ENCODE measurements around the gene ATP2C2. TPM values are rescaled to one million over a fixed set of nuclear protein-coding genes. Genes with fewer than 3 reads are reported as not detected.

The ATP2C2 gene
- total RNA-seq, 1 donor from 2014 or later = 17.9 TPM

- H3K27me3 ChIP-seq (ENCODE audit: control insufficient read depth, insufficient read depth, low read length) = no peaks in the 10 kb centered on the region
- no peak for TF ChIP-seq CTCF (IDR thresholded peaks at IDR 0.05; ENCODE audit: insufficient read depth, low read length, poor library complexity, severe bottlenecking)
- DNase-seq (ENCODE audit: low read depth) = no peak
- H3K36me3 ChIP-seq (ENCODE audit: control insufficient read depth, insufficient read depth, low read length) = peaks cover 1% of the 10 kb centered on the region
- H3K4me3 ChIP-seq (ENCODE audit: low read depth, low read length) = no peak overlapping the region
Measured at GRCh38 chr16:84459533-84459894, 91.2 kb downstream of the ATP2C2 start.

GRCh38 chr16:84459941-84460405, 91.6 kb downstream of the ATP2C2 start:
- Histone ChIP-seq H3K4me3 (ENCODE audit: low read depth, low read length) (no peak overlapping the region), H3K36me3 (ENCODE audit: control insufficient read depth, insufficient read depth, low read length) (peaks cover 1% of the 10 kb centered on the region), H3K27me3 (ENCODE audit: control insufficient read depth, insufficient read depth, low read length) (no peaks in the 10 kb centered on the region)
- DNase-seq (ENCODE audit: low read depth) = no peak
- TF ChIP-seq CTCF (IDR thresholded peaks at IDR 0.05; ENCODE audit: insufficient read depth, low read length, poor library complexity, severe bottlenecking) = no peak

GRCh38 chr16:84460406-84461028, 92.2 kb downstream of the ATP2C2 start:
- Histone ChIP-seq H3K27me3 (ENCODE audit: control insufficient read depth, insufficient read depth, low read length) (no peaks in the 10 kb centered on the region), H3K4me3 (ENCODE audit: low read depth, low read length) (no peak overlapping the region), H3K36me3 (ENCODE audit: control insufficient read depth, insufficient read depth, low read length) (peaks cover 1% of the 10 kb centered on the region)
- no peak for DNase-seq (ENCODE audit: low read depth)
- TF ChIP-seq CTCF (IDR thresholded peaks at IDR 0.05; ENCODE audit: insufficient read depth, low read length, poor library complexity, severe bottlenecking) = no peak

- H3K27me3 ChIP-seq (ENCODE audit: control insufficient read depth, insufficient read depth, low read length) = no peaks in the 10 kb centered on the region
- peaks cover 1% of the 10 kb centered on the region for H3K36me3 ChIP-seq (ENCODE audit: control insufficient read depth, insufficient read depth, low read length)
- no peak for DNase-seq (ENCODE audit: low read depth)
- no peak overlapping the region for H3K4me3 ChIP-seq (ENCODE audit: low read depth, low read length)
- no peak for TF ChIP-seq CTCF (IDR thresholded peaks at IDR 0.05; ENCODE audit: insufficient read depth, low read length, poor library complexity, severe bottlenecking)
Measured at GRCh38 chr16:84461029-84461412, 92.7 kb downstream of the ATP2C2 start.

GRCh38 chr16:84461413-84462295, 93.3 kb downstream of the ATP2C2 start:
- H3K4me3 ChIP-seq (ENCODE audit: low read depth, low read length) = no peak overlapping the region
- H3K36me3 ChIP-seq (ENCODE audit: control insufficient read depth, insufficient read depth, low read length) = peaks cover 1% of the 10 kb centered on the region
- no peaks in the 10 kb centered on the region for H3K27me3 ChIP-seq (ENCODE audit: control insufficient read depth, insufficient read depth, low read length)
- TF ChIP-seq CTCF (IDR thresholded peaks at IDR 0.05; ENCODE audit: insufficient read depth, low read length, poor library complexity, severe bottlenecking) = no peak
- DNase-seq (ENCODE audit: low read depth) = no peak

All from kidney epithelial cell (primary cell).